ENCODE results near the gene SERPINB13.

The SERPINB13 gene

GRCh38 chr18:63570721-63571120 lies 16.4 kb upstream of the SERPINB13 start:
- Mint-ChIP-seq H3K9me3 (no peaks in the 10 kb centered on the region), H3K27me3 (peaks cover 25% of the 10 kb centered on the region), H3K4me3 (no peak overlapping the region), H3K4me1 (ENCODE audit: low read depth) (no peaks in the 10 kb centered on the region), H3K36me3 (ENCODE audit: low read depth) (no peaks in the 10 kb centered on the region), H3K27ac (no peak overlapping the region)
- no peak for DNase-seq

GRCh38 chr18:63575681-63576080 lies 11.5 kb upstream of the SERPINB13 start:
- Mint-ChIP-seq H3K4me1 (ENCODE audit: low read depth) (no peaks in the 10 kb centered on the region), H3K27ac (no peak overlapping the region), H3K27me3 (peaks cover 11% of the 10 kb centered on the region), H3K9me3 (no peaks in the 10 kb centered on the region), H3K36me3 (ENCODE audit: low read depth) (no peaks in the 10 kb centered on the region), H3K4me3 (no peak overlapping the region)
- no peak for DNase-seq

- Mint-ChIP-seq H3K4me3 (no peak overlapping the region), H3K36me3 (ENCODE audit: low read depth) (no peaks in the 10 kb centered on the region), H3K4me1 (ENCODE audit: low read depth) (no peaks in the 10 kb centered on the region), H3K9me3 (no peaks in the 10 kb centered on the region), H3K27ac (no peak overlapping the region), H3K27me3 (peaks cover 5% of the 10 kb centered on the region)
- no peak for DNase-seq
Observed at GRCh38 chr18:63578357-63578958, 8.7 kb upstream of the SERPINB13 start.

GRCh38 chr18:63579616-63580015 lies 7.5 kb upstream of the SERPINB13 start:
- Mint-ChIP-seq H3K4me3 (no peak overlapping the region), H3K27ac (no peak overlapping the region), H3K9me3 (no peaks in the 10 kb centered on the region), H3K27me3 (peaks cover 7% of the 10 kb centered on the region), H3K4me1 (ENCODE audit: low read depth) (no peaks in the 10 kb centered on the region), H3K36me3 (ENCODE audit: low read depth) (no peaks in the 10 kb centered on the region)
- DNase-seq, result no peak

GRCh38 chr18:63585988-63586387 lies 1.2 kb upstream of the SERPINB13 start:
- H3K4me1 Mint-ChIP-seq (ENCODE audit: low read depth), result no peaks in the 10 kb centered on the region
- H3K27me3 Mint-ChIP-seq, result peaks cover 13% of the 10 kb centered on the region
- H3K9me3 Mint-ChIP-seq, result no peaks in the 10 kb centered on the region
- DNase-seq, result no peak
- H3K4me3 Mint-ChIP-seq, result no peak overlapping the region
- H3K27ac Mint-ChIP-seq, result no peak overlapping the region
- no peaks in the 10 kb centered on the region for H3K36me3 Mint-ChIP-seq (ENCODE audit: low read depth)

GRCh38 chr18:63586431-63586830 lies 712 bp upstream of the SERPINB13 start:
- Mint-ChIP-seq H3K27ac (no peak overlapping the region), H3K9me3 (no peaks in the 10 kb centered on the region), H3K4me3 (no peak overlapping the region), H3K4me1 (ENCODE audit: low read depth) (no peaks in the 10 kb centered on the region), H3K27me3 (peaks cover 10% of the 10 kb centered on the region), H3K36me3 (ENCODE audit: low read depth) (no peaks in the 10 kb centered on the region)
- no peak for DNase-seq

- DNase-seq, result no peak
- H3K4me3 Mint-ChIP-seq, result no peak overlapping the region
- H3K36me3 Mint-ChIP-seq (ENCODE audit: low read depth), result no peaks in the 10 kb centered on the region
- no peaks in the 10 kb centered on the region for H3K9me3 Mint-ChIP-seq
- no peaks in the 10 kb centered on the region for H3K4me1 Mint-ChIP-seq (ENCODE audit: low read depth)
- peaks cover 10% of the 10 kb centered on the region for H3K27me3 Mint-ChIP-seq
- no peak overlapping the region for H3K27ac Mint-ChIP-seq
Observed at GRCh38 chr18:63588909-63589308, 1.8 kb downstream of the SERPINB13 start.

- no peaks in the 10 kb centered on the region for H3K4me1 Mint-ChIP-seq (ENCODE audit: low read depth)
- DNase-seq, result no peak
- H3K36me3 Mint-ChIP-seq (ENCODE audit: low read depth), result no peaks in the 10 kb centered on the region
- H3K27me3 Mint-ChIP-seq, result peaks cover 4% of the 10 kb centered on the region
- H3K9me3 Mint-ChIP-seq, result no peaks in the 10 kb centered on the region
- no peak overlapping the region for H3K27ac Mint-ChIP-seq
- H3K4me3 Mint-ChIP-seq, result no peak overlapping the region
Observed at GRCh38 chr18:63590373-63590772, 3.2 kb downstream of the SERPINB13 start.

- Mint-ChIP-seq H3K27me3 (peaks cover 4% of the 10 kb centered on the region), H3K4me3 (no peak overlapping the region), H3K27ac (no peak overlapping the region), H3K9me3 (no peaks in the 10 kb centered on the region), H3K4me1 (ENCODE audit: low read depth) (no peaks in the 10 kb centered on the region), H3K36me3 (ENCODE audit: low read depth) (no peaks in the 10 kb centered on the region)
- no peak for DNase-seq
Observed at GRCh38 chr18:63590966-63591695, 4.0 kb downstream of the SERPINB13 start.

GRCh38 chr18:63591725-63592124 lies 4.6 kb downstream of the SERPINB13 start:
- Mint-ChIP-seq H3K9me3 (no peaks in the 10 kb centered on the region), H3K27me3 (peaks cover 4% of the 10 kb centered on the region)

GRCh38 chr18:63592471-63592870 lies 5.3 kb downstream of the SERPINB13 start:
- DNase-seq, result no peak
- Mint-ChIP-seq H3K4me3 (no peak overlapping the region), H3K27ac (no peak overlapping the region), H3K36me3 (ENCODE audit: low read depth) (no peaks in the 10 kb centered on the region), H3K4me1 (ENCODE audit: low read depth) (no peaks in the 10 kb centered on the region), H3K27me3 (no peaks in the 10 kb centered on the region), H3K9me3 (no peaks in the 10 kb centered on the region)

More at GRCh38 chr18:63591725-63592124, 4.6 kb downstream of the SERPINB13 start:
- no peaks in the 10 kb centered on the region for H3K36me3 Mint-ChIP-seq (ENCODE audit: low read depth)
- no peak overlapping the region for H3K27ac Mint-ChIP-seq
- no peak for DNase-seq
- no peak overlapping the region for H3K4me3 Mint-ChIP-seq
- no peaks in the 10 kb centered on the region for H3K4me1 Mint-ChIP-seq (ENCODE audit: low read depth)

- no peak overlapping the region for H3K4me3 Mint-ChIP-seq
- H3K27me3 Mint-ChIP-seq, result no peaks in the 10 kb centered on the region
- no peaks in the 10 kb centered on the region for H3K36me3 Mint-ChIP-seq (ENCODE audit: low read depth)
- H3K27ac Mint-ChIP-seq, result no peak overlapping the region
- DNase-seq, result no peak
- no peaks in the 10 kb centered on the region for H3K9me3 Mint-ChIP-seq
- no peaks in the 10 kb centered on the region for H3K4me1 Mint-ChIP-seq (ENCODE audit: low read depth)
Observed at GRCh38 chr18:63596964-63597363, 9.8 kb downstream of the SERPINB13 start.

- DNase-seq, result no peak
- Mint-ChIP-seq H3K4me1 (ENCODE audit: low read depth) (no peaks in the 10 kb centered on the region), H3K27me3 (no peaks in the 10 kb centered on the region), H3K36me3 (ENCODE audit: low read depth) (no peaks in the 10 kb centered on the region), H3K4me3 (no peak overlapping the region), H3K27ac (no peak overlapping the region), H3K9me3 (no peaks in the 10 kb centered on the region)
Observed at GRCh38 chr18:63603355-63603754, 16.2 kb downstream of the SERPINB13 start.

- no peak overlapping the region for H3K27ac Mint-ChIP-seq
- no peak overlapping the region for H3K4me3 Mint-ChIP-seq
- H3K36me3 Mint-ChIP-seq (ENCODE audit: low read depth), result no peaks in the 10 kb centered on the region
- H3K27me3 Mint-ChIP-seq, result no peaks in the 10 kb centered on the region
- H3K4me1 Mint-ChIP-seq (ENCODE audit: low read depth), result no peaks in the 10 kb centered on the region
- H3K9me3 Mint-ChIP-seq, result no peaks in the 10 kb centered on the region
- no peak for DNase-seq
Observed at GRCh38 chr18:63603772-63604171, 16.6 kb downstream of the SERPINB13 start.

- no peaks in the 10 kb centered on the region for H3K9me3 Mint-ChIP-seq
- no peaks in the 10 kb centered on the region for H3K4me1 Mint-ChIP-seq (ENCODE audit: low read depth)
- no peak for DNase-seq
- no peak overlapping the region for H3K4me3 Mint-ChIP-seq
- H3K27ac Mint-ChIP-seq, result no peak overlapping the region
- H3K36me3 Mint-ChIP-seq (ENCODE audit: low read depth), result no peaks in the 10 kb centered on the region
- H3K27me3 Mint-ChIP-seq, result no peaks in the 10 kb centered on the region
Observed at GRCh38 chr18:63604791-63605567, 17.8 kb downstream of the SERPINB13 start.

Data from activated T-cell treated with anti-CD3 and anti-CD28 coated beads, Interleukin-2, amount 50 U/mL, for 24 hours (primary cell).